Glomerular visceral epithelial cell (primary cell): ENCODE data around the gene LIN54.

Source experiments
- DNase-seq: peaks from one replicate; pipeline ENCODE4 v3.0.0-alpha.2; 2016; ENCODE audit errors: extremely low spot score

The LIN54 gene

DNA sequence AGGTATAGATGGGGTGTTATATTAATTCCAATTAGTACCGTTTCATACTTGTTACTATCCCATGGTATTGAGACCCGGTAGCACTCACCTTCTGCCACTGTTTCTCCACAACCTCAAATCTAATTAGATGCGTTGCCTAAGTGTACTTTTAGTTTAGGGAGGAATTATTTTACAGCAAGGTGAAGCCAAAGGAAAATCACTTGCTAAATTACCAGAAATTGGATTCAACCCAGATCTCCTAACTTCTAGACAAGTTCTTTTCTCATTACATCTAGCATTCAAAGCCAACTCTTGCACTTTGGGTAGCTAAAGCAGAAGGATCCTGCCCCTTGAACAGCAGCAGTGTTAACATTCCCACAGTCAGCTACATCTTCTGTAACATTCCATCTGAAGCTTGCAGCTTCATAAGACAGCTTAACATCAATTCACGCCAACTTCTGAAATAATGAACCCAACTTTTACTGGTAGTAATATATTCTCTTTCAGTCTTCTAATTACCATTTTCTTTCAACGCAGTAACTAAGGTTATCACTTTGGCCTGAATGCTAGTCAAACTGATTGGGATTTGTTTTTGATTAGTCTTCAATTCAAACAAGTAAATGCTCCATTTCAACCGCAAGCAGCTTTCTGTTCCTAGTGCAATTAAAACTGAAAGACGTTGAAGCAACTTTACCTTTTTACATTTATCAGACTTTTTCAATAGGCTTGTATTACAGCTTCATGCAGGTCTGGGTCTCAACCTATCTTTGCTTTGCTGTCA, 118.7 kb downstream of the LIN54 start:
- DNase-seq = peak; percentile 9

GRCh38 chr4:82890901-82891706, 119.5 kb downstream of the LIN54 start, which contains the start of gene SEC31A:
Gene SEC31A (minus strand): TSS chr4:82891153. CDS start chr4:82881936, 9,217 bp downstream.
- DNase-seq = peak; percentile 97

DNA sequence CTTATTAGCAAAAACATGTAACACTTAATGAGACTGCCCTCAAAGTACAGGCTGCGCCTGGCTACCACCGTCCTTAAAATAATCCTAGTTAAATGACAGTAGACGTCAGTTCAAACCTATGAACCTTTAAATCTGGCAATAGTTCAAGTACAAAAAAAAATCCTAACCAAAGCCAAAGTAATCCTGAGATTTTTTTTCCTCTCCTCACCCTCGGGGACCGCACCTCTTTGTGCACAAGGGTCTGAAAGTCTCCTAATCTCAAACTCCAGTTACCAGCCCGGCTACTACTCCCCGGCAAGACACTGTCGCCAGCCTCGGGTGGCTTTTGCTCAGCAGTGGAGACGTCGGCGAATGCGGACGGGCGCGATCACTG, 120.1 kb downstream of the LIN54 start:
- no peak for DNase-seq

GRCh38 chr4:82889287-82889686, 121.3 kb downstream of the LIN54 start:
- DNase-seq = no peak

DNA sequence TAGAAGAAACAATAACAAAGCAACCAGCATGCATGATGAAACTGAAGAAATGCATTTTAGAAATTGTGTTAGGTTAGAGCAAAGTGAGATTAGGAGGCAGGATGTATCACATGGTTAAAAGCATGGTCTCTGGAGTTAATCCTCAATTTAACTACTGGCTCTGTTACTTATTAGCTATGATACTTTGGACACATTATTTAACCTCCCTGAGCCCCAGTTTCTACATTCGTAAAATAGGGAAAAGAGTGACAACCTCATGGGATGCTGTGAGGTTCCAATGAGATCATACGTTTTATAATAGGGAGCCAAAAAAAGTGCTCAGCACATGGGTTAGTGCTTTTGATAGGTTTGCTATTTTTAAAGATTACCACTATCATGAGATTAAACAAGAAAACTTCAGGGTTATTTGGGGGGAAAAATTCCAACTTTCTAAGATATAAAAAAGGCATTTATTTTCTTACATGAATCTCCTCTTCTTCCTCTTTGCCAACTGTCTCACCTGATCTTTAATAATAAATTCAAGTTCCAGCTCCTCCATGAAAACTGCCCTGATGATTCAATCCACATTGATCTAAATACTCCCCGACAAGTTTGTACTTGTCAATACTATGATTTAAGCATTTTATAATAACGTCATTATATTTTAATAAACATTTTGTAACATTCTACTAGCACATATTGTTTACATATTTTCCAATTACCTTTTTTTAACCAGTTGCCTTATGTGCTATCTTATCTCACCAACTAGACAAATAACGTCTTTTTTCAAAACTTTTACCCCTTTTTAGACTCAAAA, 124.3 kb downstream of the LIN54 start:
- DNase-seq = no peak

DNA sequence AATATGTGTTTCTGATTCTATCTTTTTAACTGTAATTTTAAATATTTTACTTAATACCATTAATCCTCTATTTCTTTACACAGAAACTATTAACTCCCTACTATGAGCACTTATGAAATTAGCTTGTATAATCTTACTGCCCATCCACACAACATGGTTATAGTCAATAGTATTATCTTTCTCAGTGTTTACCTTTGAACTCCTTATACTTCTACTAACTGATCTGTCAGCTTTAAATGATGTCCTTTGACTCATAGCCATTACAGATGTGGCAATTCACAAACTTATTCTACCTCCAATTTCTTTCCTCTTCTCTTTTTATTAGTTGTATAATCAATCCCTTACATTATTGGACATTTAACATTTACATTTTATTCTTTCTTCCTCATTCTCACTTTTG, 125.2 kb downstream of the LIN54 start:
- DNase-seq = no peak
